Measurements from ENCODE around the gene PTPRN2.

PTPRN2 gene

DNA sequence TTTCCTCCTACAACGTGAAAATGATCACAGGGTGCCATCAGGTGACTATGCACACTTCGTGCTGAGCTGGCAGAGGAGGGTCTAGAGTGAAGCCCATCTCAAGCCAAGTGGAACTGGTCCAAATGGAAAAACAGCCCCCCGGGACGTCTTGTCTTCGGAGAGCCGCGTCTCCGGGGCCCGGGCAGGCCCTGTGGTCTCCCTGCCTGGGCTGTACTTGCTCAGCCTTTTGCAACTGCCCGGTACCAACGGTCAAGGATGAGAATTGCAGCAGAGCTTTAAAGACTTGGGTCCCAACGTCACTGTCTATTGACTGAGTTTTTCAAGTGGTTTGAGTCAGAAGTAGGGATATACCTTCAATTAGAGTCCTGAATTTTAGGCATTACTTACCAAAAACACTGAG lies 315.5 kb downstream of the PTPRN2 start:
- DNase-seq, result no peak
- H3K36me3 Mint-ChIP-seq (ENCODE audit: low read depth), result no peaks in the 10 kb centered on the region
- H3K9me3 Mint-ChIP-seq, result peaks cover 17% of the 10 kb centered on the region
- H3K27me3 Mint-ChIP-seq (ENCODE audit: low read depth, poor library complexity), result peaks cover 6% of the 10 kb centered on the region
- H3K4me1 Mint-ChIP-seq, result peaks cover under 1% of the 10 kb centered on the region
- TF ChIP-seq, protein P1, sequence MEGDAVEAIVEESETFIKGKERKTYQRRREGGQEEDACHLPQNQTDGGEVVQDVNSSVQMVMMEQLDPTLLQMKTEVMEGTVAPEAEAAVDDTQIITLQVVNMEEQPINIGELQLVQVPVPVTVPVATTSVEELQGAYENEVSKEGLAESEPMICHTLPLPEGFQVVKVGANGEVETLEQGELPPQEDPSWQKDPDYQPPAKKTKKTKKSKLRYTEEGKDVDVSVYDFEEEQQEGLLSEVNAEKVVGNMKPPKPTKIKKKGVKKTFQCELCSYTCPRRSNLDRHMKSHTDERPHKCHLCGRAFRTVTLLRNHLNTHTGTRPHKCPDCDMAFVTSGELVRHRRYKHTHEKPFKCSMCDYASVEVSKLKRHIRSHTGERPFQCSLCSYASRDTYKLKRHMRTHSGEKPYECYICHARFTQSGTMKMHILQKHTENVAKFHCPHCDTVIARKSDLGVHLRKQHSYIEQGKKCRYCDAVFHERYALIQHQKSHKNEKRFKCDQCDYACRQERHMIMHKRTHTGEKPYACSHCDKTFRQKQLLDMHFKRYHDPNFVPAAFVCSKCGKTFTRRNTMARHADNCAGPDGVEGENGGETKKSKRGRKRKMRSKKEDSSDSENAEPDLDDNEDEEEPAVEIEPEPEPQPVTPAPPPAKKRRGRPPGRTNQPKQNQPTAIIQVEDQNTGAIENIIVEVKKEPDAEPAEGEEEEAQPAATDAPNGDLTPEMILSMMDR (IDR thresholded peaks at IDR 0.05), result no peak
- no peak overlapping the region for H3K4me3 Mint-ChIP-seq
- no peak overlapping the region for H3K27ac Mint-ChIP-seq

- peaks cover 6% of the 10 kb centered on the region for H3K27me3 Mint-ChIP-seq (ENCODE audit: low read depth, poor library complexity)
Measured at GRCh38 chr7:158271646-158272045, 316.0 kb downstream of the PTPRN2 start.

GRCh38 chr7:158270856-158271413 lies 316.7 kb downstream of the PTPRN2 start:
- no peak for DNase-seq
- Mint-ChIP-seq H3K4me3 (no peak overlapping the region), H3K36me3 (ENCODE audit: low read depth) (no peaks in the 10 kb centered on the region), H3K27ac (no peak overlapping the region), H3K9me3 (peaks cover 17% of the 10 kb centered on the region), H3K4me1 (no peaks in the 10 kb centered on the region), H3K27me3 (ENCODE audit: low read depth, poor library complexity) (peaks cover 6% of the 10 kb centered on the region)
- TF ChIP-seq, protein P1 (IDR thresholded peaks at IDR 0.05), result no peak

More at GRCh38 chr7:158271646-158272045, 316.0 kb downstream of the PTPRN2 start:
- no peak overlapping the region for H3K27ac Mint-ChIP-seq
- DNase-seq, result no peak
- no peak overlapping the region for H3K4me3 Mint-ChIP-seq
- peaks cover 17% of the 10 kb centered on the region for H3K9me3 Mint-ChIP-seq
- H3K4me1 Mint-ChIP-seq, result no peaks in the 10 kb centered on the region
- TF ChIP-seq, protein P1 (IDR thresholded peaks at IDR 0.05), result no peak
- H3K36me3 Mint-ChIP-seq (ENCODE audit: low read depth), result no peaks in the 10 kb centered on the region

- H3K27ac Mint-ChIP-seq, result no peak overlapping the region
- H3K4me1 Mint-ChIP-seq, result no peaks in the 10 kb centered on the region
- peaks cover 6% of the 10 kb centered on the region for H3K27me3 Mint-ChIP-seq (ENCODE audit: low read depth, poor library complexity)
- TF ChIP-seq, protein P1 (IDR thresholded peaks at IDR 0.05), result no peak
- no peak for DNase-seq
- no peak overlapping the region for H3K4me3 Mint-ChIP-seq
- H3K36me3 Mint-ChIP-seq (ENCODE audit: low read depth), result no peaks in the 10 kb centered on the region
- peaks cover 17% of the 10 kb centered on the region for H3K9me3 Mint-ChIP-seq
Measured at GRCh38 chr7:158270106-158270775, 317.4 kb downstream of the PTPRN2 start.

DNA sequence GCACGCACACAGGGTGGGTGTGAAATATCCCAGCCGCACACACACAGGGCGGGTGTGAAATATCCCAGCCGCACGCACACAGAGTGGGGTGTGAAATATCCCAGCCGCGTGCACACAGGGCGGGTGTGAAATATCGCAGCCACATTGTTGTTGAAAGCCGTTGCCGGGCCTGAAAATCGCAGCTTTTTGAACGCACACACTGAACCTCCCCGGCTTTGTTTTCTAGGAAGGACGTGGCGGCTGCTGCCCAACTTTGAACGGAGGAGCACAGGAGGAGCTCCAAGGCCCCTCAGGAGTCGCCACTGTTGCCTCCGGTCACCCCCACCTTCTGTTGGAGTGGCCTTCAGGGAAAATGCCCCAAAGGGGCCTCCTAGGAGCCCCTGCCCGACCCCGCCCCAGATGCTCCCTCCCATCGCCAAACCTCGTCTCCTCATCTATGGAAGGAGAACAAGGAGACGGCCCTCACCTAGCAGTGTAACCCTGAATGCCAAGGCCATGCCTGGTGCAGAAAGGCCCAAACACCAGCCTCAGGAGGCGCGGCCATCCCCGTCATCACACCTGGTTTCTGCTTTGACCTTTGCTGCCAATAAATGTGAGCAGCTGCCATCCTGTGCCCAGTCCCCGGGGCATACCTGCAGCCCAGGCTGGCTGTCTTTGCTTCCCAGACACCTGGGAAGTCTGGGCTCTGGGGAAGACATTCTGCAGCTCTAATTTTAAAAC lies 318.6 kb downstream of the PTPRN2 start:
- Mint-ChIP-seq H3K27me3 (ENCODE audit: low read depth, poor library complexity) (peaks cover 9% of the 10 kb centered on the region), H3K9me3 (peaks cover 14% of the 10 kb centered on the region), H3K36me3 (ENCODE audit: low read depth) (no peaks in the 10 kb centered on the region), H3K4me1 (no peaks in the 10 kb centered on the region), H3K4me3 (no peak overlapping the region), H3K27ac (no peak overlapping the region)
- DNase-seq, result no peak
- TF ChIP-seq, protein P1 (IDR thresholded peaks at IDR 0.05), result no peak

Measured in nephron progenitor cell (in vitro differentiated cells).